Body of pancreas (tissue), 4 donors: Measurements from ENCODE around the gene CLDN5.

Experiments
- CTCF ChIP-seq, 7 experiments: fragments of 450-650 bp in 4 of 7; fragments of 200-600 bp in 3 of 7; sonication (generic) in 3 of 7; IDR thresholded peaks; one replicate each; pipeline ENCODE4 v1.5.1; 2016 to 2019; ENCODE audit warnings: antibody characterized with exemption in 7 of 7
- POLR2A ChIP-seq, 3 donors: fragments of 450-650 bp; IDR thresholded peaks; one replicate each; pipeline ENCODE4 v1.6.1; 2016; ENCODE audit warnings: antibody characterized with exemption in 3 of 3, mild to moderate bottlenecking in 2 of 3

- no peak for TF ChIP-seq POLR2A (IDR thresholded peaks at IDR 0.05)
- TF ChIP-seq CTCF (IDR thresholded peaks at IDR 0.05) = no peak
These were observed 31.4 kb upstream of the CLDN5 start for GRCh38 chr22:19555651-19556050.
